Upper lobe of left lung (tissue), 6 donors: ENCODE data around the gene TSKU. TPM values are rescaled to one million over a fixed set of nuclear protein-coding genes. Genes with fewer than 3 reads are reported as not detected.

ENCODE experiments used
- ATAC-seq, 2 donors: fragments of 200-7000 bp; cut with Tn5 transposase; one replicate each; pipeline ENCODE4 v1.9.1; 2022; ENCODE audit warnings: mild to moderate bottlenecking in 2 of 2, moderate library complexity in 2 of 2; ENCODE audit not compliant: low FRiP score in 2 of 2
- DNase-seq, 2 donors: peaks; one replicate each; pipeline ENCODE4 v3.0.0-alpha.2; 2019 to 2020
- H3K27ac ChIP-seq, 4 donors: fragments of 200-600 bp; sonication (generic); one replicate each; pipeline ENCODE4 v1.5.1; 2016 to 2019
- H3K27me3 ChIP-seq, 4 donors: fragments of 200-600 bp; sonication (generic); one replicate each; pipeline ENCODE4 v1.5.1; 2017 to 2019
- H3K36me3 ChIP-seq, 4 donors: fragments of 200-600 bp; sonication (generic); one replicate each; pipeline ENCODE4 v1.5.1; 2016 to 2019
- H3K4me1 ChIP-seq, 4 donors: fragments of 200-600 bp; sonication (generic); one replicate each; pipeline ENCODE4 v1.5.1; 2018 to 2019
- H3K4me3 ChIP-seq, 4 donors: fragments of 200-600 bp; sonication (generic); one replicate each; pipeline ENCODE4 v1.5.1; 2017 to 2019; ENCODE audit warnings: mild to moderate bottlenecking in 2 of 4, moderate library complexity in 1 of 4
- H3K9me3 ChIP-seq, 4 donors: fragments of 200-600 bp; sonication (generic); one replicate each; pipeline ENCODE4 v1.5.1; 2018 to 2019
- CTCF ChIP-seq, 6 experiments: fragments of 450-650 bp in 4 of 6; fragments of 200-600 bp in 2 of 6; sonication (generic) in 2 of 6; IDR thresholded peaks; one replicate each; pipeline ENCODE4 v1.5.1; 2016 to 2019; ENCODE audit warnings: antibody characterized with exemption in 6 of 6
- EP300 ChIP-seq, 4 donors: sonication (generic); formaldehyde crosslinking; IDR thresholded peaks; one replicate each; pipeline ENCODE4 v1.5.1; 2017; ENCODE audit warnings: antibody characterized with exemption in 4 of 4, control low read depth in 2 of 4
- POLR2A ChIP-seq, 4 donors: fragments of 450-650 bp; IDR thresholded peaks; one replicate each; pipeline ENCODE4 v1.5.1; 2016 to 2017; ENCODE audit warnings: antibody characterized with exemption in 4 of 4, mild to moderate bottlenecking in 2 of 4
- POLR2AphosphoS5 ChIP-seq, 2 donors: sonication (generic); formaldehyde crosslinking; IDR thresholded peaks; one replicate each; pipeline ENCODE4 v1.5.1; 2017; ENCODE audit warnings: antibody characterized with exemption in 2 of 2
- WGBS, 2 donors: methylation state at CpG; one replicate each; pipeline ENCODE4 v1.1.5; 2017 to 2018; 5-methylcytosine and 5-hydroxymethylcytosine counted together
- total RNA-seq, 6 donors: library from RNA; depleted of rRNA in 4 of 6; stranded (reverse); fragments of >200 nt in 4 of 6; gene quantifications; one replicate each; pipeline versions ENCODE4 v1.1.0 to v1.2.1, GENCODE V29; 2016 to 2021
- donor health status: DM: no; HTN: no; CAD: no; lungs with moderate emphysema.
- donor health status: DM: no; HTN: yes; CAD: no; lungs with severe emphysema.

TSKU gene
- total RNA-seq, 6 donors from 2014 or later: 2.1 to 19.8 (median 9.5) TPM

GRCh38 chr11:76801736-76802135 is 18.6 kb downstream of the TSKU start:
- no peak for ATAC-seq
- peak overlapping the region in 1 of 4 donors; percentile 71 for H3K27ac ChIP-seq
- WGBS, 2 donors: 31 to 33% methylated on average over 2 of the region's 2 CpGs
- peaks cover 35 to 49% (median 44%) of the 10 kb centered on the region in 4 donors for H3K4me1 ChIP-seq
- TF ChIP-seq POLR2AphosphoS5 (IDR thresholded peaks at IDR 0.05) (no peak), POLR2A (IDR thresholded peaks at IDR 0.05) (no peak), EP300 (IDR thresholded peaks at IDR 0.05) (no peak), CTCF (IDR thresholded peaks at IDR 0.05) (no peak)
- H3K27me3 ChIP-seq: no peaks in the 10 kb centered on the region
- no peak for DNase-seq
- no peaks in the 10 kb centered on the region for H3K9me3 ChIP-seq
- H3K36me3 ChIP-seq: no peaks in the 10 kb centered on the region
- no peak overlapping the region for H3K4me3 ChIP-seq

GRCh38 chr11:76802151-76802550 is 19.0 kb downstream of the TSKU start:
- no peaks in the 10 kb centered on the region for H3K36me3 ChIP-seq
- 78 to 93% methylated on average over 3 of the region's 3 CpGs for WGBS, 2 donors
- TF ChIP-seq CTCF (IDR thresholded peaks at IDR 0.05) (no peak), POLR2AphosphoS5 (IDR thresholded peaks at IDR 0.05) (no peak), EP300 (IDR thresholded peaks at IDR 0.05) (no peak), POLR2A (IDR thresholded peaks at IDR 0.05) (no peak)
- DNase-seq (peak in 1 of 2 donors; percentile 6), ATAC-seq (no peak)
- H3K4me3 ChIP-seq: no peak overlapping the region
- H3K27ac ChIP-seq: peak overlapping the region in 3 of 4 donors; percentile 36 to 71 (median 45)
- H3K9me3 ChIP-seq: no peaks in the 10 kb centered on the region
- no peaks in the 10 kb centered on the region for H3K27me3 ChIP-seq
- H3K4me1 ChIP-seq: peaks cover 35 to 51% (median 47%) of the 10 kb centered on the region in 4 donors

GRCh38 chr11:76802621-76803020 is 19.5 kb downstream of the TSKU start:
- Histone ChIP-seq H3K9me3 (no peaks in the 10 kb centered on the region), H3K27ac (peak overlapping the region; percentile 36 to 71 (median 52)), H3K27me3 (no peaks in the 10 kb centered on the region), H3K4me1 (peaks cover 38 to 56% (median 50%) of the 10 kb centered on the region in 4 donors), H3K36me3 (no peaks in the 10 kb centered on the region), H3K4me3 (no peak overlapping the region)
- TF ChIP-seq CTCF (IDR thresholded peaks at IDR 0.05) (no peak), POLR2A (IDR thresholded peaks at IDR 0.05) (no peak)
- 74 to 94% methylated on average over 1 to 4 of the region's 4 CpGs for WGBS, 2 donors
- no peak for ATAC-seq
- DNase-seq: peak in 1 of 2 donors; percentile 19

GRCh38 chr11:76803023-76803422 is 19.9 kb downstream of the TSKU start:
- Histone ChIP-seq H3K27me3 (no peaks in the 10 kb centered on the region), H3K9me3 (no peaks in the 10 kb centered on the region), H3K36me3 (no peaks in the 10 kb centered on the region), H3K27ac (peak overlapping the region; percentile 36 to 71 (median 52)), H3K4me3 (no peak overlapping the region), H3K4me1 (peaks cover 41 to 58% (median 51%) of the 10 kb centered on the region in 4 donors)
- WGBS, 2 donors: 25 to 32% methylated on average over 3 of the region's 3 CpGs
- TF ChIP-seq POLR2AphosphoS5 (IDR thresholded peaks at IDR 0.05) (peak in 1 of 2 donors; percentile 54), CTCF (IDR thresholded peaks at IDR 0.05) (no peak), EP300 (IDR thresholded peaks at IDR 0.05) (no peak), POLR2A (IDR thresholded peaks at IDR 0.05) (no peak)
- DNase-seq: peak in 1 of 2 donors; percentile 38
- ATAC-seq: peak in 1 of 2 donors; percentile 41
